ENCODE data around the gene PSMD2. TPM values are rescaled to one million over a fixed set of nuclear protein-coding genes. Genes with fewer than 3 reads are reported as not detected.

Gene PSMD2
- total and polyA plus RNA-seq, 8 donors, result 73.0 to 239 (median 126) TPM

DNA sequence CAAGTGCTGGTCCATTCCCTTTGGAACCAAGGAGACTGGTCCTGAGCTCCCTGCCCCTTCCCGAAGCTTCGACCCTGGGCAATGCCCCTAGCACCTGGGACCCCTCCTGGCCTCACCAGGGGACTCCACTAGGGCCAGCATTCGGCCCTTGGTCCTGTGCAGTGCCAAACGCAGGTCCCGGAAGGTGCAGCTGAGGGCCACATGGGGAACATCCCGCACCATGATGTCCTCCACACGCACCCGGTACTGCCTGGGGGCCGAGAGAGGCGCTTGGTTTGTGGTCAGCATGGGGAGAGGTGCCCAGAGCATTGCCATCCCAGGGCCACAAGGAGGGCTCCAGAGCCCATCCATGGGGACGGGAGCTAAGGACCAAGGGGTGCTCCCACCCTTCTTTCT is 54.5 kb downstream of the PSMD2 start:
- no peaks in the 10 kb centered on the region for H3K9me3 ChIP-seq
- H3K36me3 ChIP-seq, result peaks cover 0 to 46% (median 22%) of the 10 kb centered on the region in 4 donors
- no peak overlapping the region for H3K4me3 ChIP-seq
- intact Hi-C loops (cut with DNase I; ENCODE audit: low total_unique reads), result loop anchor here (10.0 kb wide), 1 partner anchor 49 kb away; no protein-coding TSS in a partner anchor
- no peak for TF ChIP-seq POLR2AphosphoS5 (IDR thresholded peaks at IDR 0.05)
- TF ChIP-seq, protein P1, sequence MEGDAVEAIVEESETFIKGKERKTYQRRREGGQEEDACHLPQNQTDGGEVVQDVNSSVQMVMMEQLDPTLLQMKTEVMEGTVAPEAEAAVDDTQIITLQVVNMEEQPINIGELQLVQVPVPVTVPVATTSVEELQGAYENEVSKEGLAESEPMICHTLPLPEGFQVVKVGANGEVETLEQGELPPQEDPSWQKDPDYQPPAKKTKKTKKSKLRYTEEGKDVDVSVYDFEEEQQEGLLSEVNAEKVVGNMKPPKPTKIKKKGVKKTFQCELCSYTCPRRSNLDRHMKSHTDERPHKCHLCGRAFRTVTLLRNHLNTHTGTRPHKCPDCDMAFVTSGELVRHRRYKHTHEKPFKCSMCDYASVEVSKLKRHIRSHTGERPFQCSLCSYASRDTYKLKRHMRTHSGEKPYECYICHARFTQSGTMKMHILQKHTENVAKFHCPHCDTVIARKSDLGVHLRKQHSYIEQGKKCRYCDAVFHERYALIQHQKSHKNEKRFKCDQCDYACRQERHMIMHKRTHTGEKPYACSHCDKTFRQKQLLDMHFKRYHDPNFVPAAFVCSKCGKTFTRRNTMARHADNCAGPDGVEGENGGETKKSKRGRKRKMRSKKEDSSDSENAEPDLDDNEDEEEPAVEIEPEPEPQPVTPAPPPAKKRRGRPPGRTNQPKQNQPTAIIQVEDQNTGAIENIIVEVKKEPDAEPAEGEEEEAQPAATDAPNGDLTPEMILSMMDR (IDR thresholded peaks at IDR 0.05), result no peak
- DNase-seq, result no peak
- H3K27ac ChIP-seq, result no peak overlapping the region
- WGBS, 5 donors, result 87 to 96% (median 93%) methylated on average over 9 to 11 of the region's 11 CpGs; no CpG with 5 or more reads in 1 of the 5 donors
- H3K4me1 ChIP-seq, result peaks cover 5 to 22% (median 18%) of the 10 kb centered on the region in 4 donors
- no peaks in the 10 kb centered on the region for H3K27me3 ChIP-seq

DNA sequence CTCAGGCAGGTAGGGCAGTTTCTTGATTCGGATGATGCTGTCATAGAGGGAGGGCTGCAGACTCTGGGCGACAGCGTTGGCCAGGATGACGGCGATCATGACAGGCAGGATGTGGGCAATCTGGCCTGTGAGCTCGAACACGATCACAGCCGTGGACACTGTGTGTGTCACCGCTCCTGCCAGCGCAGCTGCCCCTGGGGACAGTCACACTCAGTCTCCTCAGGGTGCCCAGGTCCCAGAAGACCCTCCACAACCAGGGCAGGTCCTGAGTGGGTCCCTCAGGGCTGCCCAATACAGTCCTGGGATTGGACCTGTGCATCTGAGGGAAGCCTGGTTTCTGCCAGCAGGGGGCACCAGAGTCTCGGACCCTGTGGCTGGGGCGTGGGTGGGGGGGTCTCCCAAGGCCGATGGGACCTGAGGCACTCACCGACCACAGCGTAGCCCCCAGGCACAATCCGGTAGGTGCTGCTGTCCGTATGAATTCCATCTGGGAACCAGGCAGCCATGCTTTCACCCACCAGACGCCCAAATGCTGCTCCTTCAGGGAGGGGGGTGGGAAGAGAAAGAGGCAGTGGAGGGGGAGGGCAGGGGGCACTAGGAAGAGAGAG is 55.2 kb downstream of the PSMD2 start:
- H3K4me1 ChIP-seq, result peaks cover 5 to 28% (median 18%) of the 10 kb centered on the region in 4 donors
- TF ChIP-seq POLR2AphosphoS5 (IDR thresholded peaks at IDR 0.05), result no peak
- TF ChIP-seq, protein P1 (IDR thresholded peaks at IDR 0.05), result peak in 5 of 7 experiments; percentile 30 to 79 (median 63)
- WGBS, 5 donors, result 54 to 81% (median 57%) methylated on average over 11 to 18 of the region's 18 CpGs
- DNase-seq, result peak; percentile 58 to 75
- no peak overlapping the region for H3K27ac ChIP-seq
- H3K36me3 ChIP-seq, result peaks cover 0 to 46% (median 22%) of the 10 kb centered on the region in 4 donors
- H3K4me3 ChIP-seq, result no peak overlapping the region
- no peaks in the 10 kb centered on the region for H3K9me3 ChIP-seq
- intact Hi-C loops (cut with DNase I; ENCODE audit: low total_unique reads), result loop anchor here (10.0 kb wide), 1 partner anchor 49 kb away; no protein-coding TSS in a partner anchor
- no peaks in the 10 kb centered on the region for H3K27me3 ChIP-seq

DNA sequence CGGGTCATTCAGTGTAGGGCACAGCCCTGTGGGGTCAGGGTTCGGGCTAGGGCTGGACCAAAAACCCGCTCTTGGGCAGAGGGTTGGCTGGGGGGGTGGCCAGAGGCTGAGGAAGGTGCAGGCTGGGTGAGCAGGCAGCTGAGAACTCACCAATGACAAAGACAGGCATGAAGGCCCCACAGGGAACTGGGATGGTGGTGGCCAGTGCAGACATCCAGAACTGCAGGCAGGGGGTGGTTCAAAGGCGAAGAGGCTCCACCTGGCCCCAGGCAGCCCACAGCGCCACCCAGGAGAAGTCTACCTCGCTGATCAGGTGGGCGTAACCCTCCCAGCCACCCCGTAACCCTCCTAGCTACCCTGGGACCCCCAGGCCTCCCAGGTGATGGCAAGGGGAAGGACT is 55.7 kb downstream of the PSMD2 start:
- Histone ChIP-seq H3K36me3 (peaks cover 0 to 46% (median 22%) of the 10 kb centered on the region in 4 donors), H3K27me3 (no peaks in the 10 kb centered on the region), H3K4me1 (peaks cover 5 to 33% (median 18%) of the 10 kb centered on the region in 4 donors), H3K9me3 (no peaks in the 10 kb centered on the region), H3K27ac (no peak overlapping the region), H3K4me3 (no peak overlapping the region)
- no peak for DNase-seq
- intact Hi-C loops (cut with DNase I; ENCODE audit: low total_unique reads), result loop anchor here (10.0 kb wide), 1 partner anchor 50 kb away; no protein-coding TSS in a partner anchor
- TF ChIP-seq EP300 (IDR thresholded peaks at IDR 0.05) (no peak), POLR2AphosphoS5 (IDR thresholded peaks at IDR 0.05) (no peak), POLR2A (IDR thresholded peaks at IDR 0.05) (no peak)
- TF ChIP-seq, protein P1 (IDR thresholded peaks at IDR 0.05), result no peak
- WGBS, 5 donors, result 77 to 87% (median 81%) methylated on average over 6 to 8 of the region's 8 CpGs

DNA sequence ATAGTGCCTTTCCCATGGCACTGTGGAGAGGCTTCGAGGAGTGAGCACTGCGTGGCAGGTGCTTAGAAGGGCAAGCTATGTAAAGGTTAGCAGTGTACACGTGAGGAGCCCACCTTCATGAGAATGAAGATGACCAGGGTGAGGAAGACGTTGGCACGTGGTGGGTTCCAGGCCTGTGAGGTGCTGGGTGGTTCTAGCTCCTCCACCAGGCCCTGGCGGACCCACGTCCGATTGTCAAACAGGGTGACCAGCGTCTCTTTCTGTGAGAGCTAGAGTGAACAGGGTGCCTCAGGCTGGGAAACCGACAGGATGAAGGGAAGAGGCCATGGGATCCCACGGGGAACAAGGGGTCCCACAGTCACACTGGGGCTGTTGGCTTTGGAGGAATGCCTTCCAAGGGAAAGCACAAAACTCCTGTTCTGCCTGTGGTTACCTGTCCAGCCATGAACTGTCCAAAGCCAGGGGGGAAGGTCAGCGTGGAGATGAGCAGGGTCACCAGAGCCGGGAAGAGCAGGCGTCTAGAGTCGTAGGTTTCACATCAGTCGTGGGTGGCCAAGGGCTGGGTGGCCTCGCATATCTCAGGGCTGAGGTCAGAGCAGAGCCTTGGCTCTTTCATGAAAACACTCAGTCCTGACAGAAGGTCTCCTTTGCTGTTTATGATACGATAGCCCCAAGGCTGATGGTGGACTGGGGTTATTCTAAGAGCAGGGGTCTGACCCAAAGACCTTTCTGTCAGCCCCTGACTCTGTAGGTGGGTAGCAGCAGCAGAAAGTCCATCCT is 56.4 kb downstream of the PSMD2 start:
- 80 to 89% (median 84%) methylated on average over 10 to 18 of the region's 18 CpGs for WGBS, 5 donors
- H3K36me3 ChIP-seq, result peaks cover 0 to 46% (median 22%) of the 10 kb centered on the region in 4 donors
- TF ChIP-seq POLR2A (IDR thresholded peaks at IDR 0.05) (no peak), POLR2AphosphoS5 (IDR thresholded peaks at IDR 0.05) (no peak), EP300 (IDR thresholded peaks at IDR 0.05) (no peak)
- TF ChIP-seq, protein P1 (IDR thresholded peaks at IDR 0.05), result no peak
- intact Hi-C loops (cut with DNase I; ENCODE audit: low total_unique reads), result loop anchor here (10.0 kb wide), 1 partner anchor 51 kb away; no protein-coding TSS in a partner anchor
- no peaks in the 10 kb centered on the region for H3K27me3 ChIP-seq
- DNase-seq, result no peak
- peaks cover 6 to 40% (median 20%) of the 10 kb centered on the region in 4 donors for H3K4me1 ChIP-seq
- no peak overlapping the region for H3K4me3 ChIP-seq
- H3K27ac ChIP-seq, result no peak overlapping the region
- H3K9me3 ChIP-seq, result no peaks in the 10 kb centered on the region

Data from stomach (tissue), 9 donors.